ENCODE data around the gene SLC31A1. TPM values are rescaled to one million over a fixed set of nuclear protein-coding genes. Genes with fewer than 3 reads are reported as not detected.

The SLC31A1 gene
- total RNA-seq, 1 experiment from 2014 or later: 17.6 TPM

DNA sequence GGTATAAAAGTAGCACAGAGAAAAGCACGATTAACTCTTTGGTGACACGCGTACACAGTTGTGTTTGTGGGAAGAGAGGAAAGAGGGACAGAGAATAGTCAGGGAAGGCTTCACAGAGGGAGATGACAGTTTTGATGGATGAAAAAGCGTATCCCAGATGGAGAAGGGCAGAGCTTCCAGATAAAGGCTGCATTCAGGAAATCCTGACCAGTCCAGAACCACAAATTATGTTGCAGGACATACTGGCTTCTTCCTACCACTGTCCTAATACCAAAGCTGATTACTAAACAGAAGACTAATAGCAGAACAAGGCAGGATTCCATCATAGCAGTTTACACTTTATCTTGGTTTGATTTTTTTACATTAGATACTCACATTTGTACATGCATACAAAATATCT lies 36.1 kb upstream of the SLC31A1 start:
- DNase-seq (ENCODE audit: low read depth, low spot score) (no peak), ATAC-seq (no peak)
- BruUV-seq (replicated peaks): no TSS peak
- no peak overlapping the region for H3K4me3 ChIP-seq (ENCODE audit: low read depth in 2 of 2, low read length in 2 of 2)
- intact Hi-C loops (cut with micrococcal nuclease; ENCODE audit: unreplicated experiment) (no loop called here), in situ Hi-C loops (cut with HindIII; ENCODE audit: low pct_unique_long_range_greater_than_20kb, low sequenced_read_pairs) (no loop called here)
- peaks cover 11% of the 10 kb centered on the region for H3K36me3 ChIP-seq (ENCODE audit: control insufficient read depth, insufficient read depth, low read length)
- TF ChIP-seq TCF7L2 (IDR thresholded peaks at IDR 0.05; ENCODE audit: low read depth, low read length) (no peak), POLR2AphosphoS5 (IDR thresholded peaks at IDR 0.05; ENCODE audit: low read depth, low read length) (no peak), SIN3A (IDR thresholded peaks at IDR 0.05; ENCODE audit: borderline replicate concordance, insufficient read depth, low read depth, low read length) (no peak)
- TF ChIP-seq, protein P1, sequence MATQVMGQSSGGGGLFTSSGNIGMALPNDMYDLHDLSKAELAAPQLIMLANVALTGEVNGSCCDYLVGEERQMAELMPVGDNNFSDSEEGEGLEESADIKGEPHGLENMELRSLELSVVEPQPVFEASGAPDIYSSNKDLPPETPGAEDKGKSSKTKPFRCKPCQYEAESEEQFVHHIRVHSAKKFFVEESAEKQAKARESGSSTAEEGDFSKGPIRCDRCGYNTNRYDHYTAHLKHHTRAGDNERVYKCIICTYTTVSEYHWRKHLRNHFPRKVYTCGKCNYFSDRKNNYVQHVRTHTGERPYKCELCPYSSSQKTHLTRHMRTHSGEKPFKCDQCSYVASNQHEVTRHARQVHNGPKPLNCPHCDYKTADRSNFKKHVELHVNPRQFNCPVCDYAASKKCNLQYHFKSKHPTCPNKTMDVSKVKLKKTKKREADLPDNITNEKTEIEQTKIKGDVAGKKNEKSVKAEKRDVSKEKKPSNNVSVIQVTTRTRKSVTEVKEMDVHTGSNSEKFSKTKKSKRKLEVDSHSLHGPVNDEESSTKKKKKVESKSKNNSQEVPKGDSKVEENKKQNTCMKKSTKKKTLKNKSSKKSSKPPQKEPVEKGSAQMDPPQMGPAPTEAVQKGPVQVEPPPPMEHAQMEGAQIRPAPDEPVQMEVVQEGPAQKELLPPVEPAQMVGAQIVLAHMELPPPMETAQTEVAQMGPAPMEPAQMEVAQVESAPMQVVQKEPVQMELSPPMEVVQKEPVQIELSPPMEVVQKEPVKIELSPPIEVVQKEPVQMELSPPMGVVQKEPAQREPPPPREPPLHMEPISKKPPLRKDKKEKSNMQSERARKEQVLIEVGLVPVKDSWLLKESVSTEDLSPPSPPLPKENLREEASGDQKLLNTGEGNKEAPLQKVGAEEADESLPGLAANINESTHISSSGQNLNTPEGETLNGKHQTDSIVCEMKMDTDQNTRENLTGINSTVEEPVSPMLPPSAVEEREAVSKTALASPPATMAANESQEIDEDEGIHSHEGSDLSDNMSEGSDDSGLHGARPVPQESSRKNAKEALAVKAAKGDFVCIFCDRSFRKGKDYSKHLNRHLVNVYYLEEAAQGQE (IDR thresholded peaks at IDR 0.05; ENCODE audit: insufficient read depth in 1 of 2, low read depth in 2 of 2, low read length in 1 of 2): no peak
- TF ChIP-seq, protein P2, sequence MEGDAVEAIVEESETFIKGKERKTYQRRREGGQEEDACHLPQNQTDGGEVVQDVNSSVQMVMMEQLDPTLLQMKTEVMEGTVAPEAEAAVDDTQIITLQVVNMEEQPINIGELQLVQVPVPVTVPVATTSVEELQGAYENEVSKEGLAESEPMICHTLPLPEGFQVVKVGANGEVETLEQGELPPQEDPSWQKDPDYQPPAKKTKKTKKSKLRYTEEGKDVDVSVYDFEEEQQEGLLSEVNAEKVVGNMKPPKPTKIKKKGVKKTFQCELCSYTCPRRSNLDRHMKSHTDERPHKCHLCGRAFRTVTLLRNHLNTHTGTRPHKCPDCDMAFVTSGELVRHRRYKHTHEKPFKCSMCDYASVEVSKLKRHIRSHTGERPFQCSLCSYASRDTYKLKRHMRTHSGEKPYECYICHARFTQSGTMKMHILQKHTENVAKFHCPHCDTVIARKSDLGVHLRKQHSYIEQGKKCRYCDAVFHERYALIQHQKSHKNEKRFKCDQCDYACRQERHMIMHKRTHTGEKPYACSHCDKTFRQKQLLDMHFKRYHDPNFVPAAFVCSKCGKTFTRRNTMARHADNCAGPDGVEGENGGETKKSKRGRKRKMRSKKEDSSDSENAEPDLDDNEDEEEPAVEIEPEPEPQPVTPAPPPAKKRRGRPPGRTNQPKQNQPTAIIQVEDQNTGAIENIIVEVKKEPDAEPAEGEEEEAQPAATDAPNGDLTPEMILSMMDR (IDR thresholded peaks at IDR 0.05): no peak
- H3K9me3 ChIP-seq (ENCODE audit: control insufficient read depth, insufficient read depth, low read depth, low read length): no peaks in the 10 kb centered on the region
- H3K27me3 ChIP-seq (ENCODE audit: control insufficient read depth, insufficient read depth, low read length): no peaks in the 10 kb centered on the region
- no peak overlapping the region for H3K27ac ChIP-seq (ENCODE audit: low read length)
- ChIA-PET CTCF (no interaction called here), POLR2A (no interaction called here)
- H3K4me1 ChIP-seq (ENCODE audit: control insufficient read depth, insufficient read depth, low read length): no peaks in the 10 kb centered on the region

DNA sequence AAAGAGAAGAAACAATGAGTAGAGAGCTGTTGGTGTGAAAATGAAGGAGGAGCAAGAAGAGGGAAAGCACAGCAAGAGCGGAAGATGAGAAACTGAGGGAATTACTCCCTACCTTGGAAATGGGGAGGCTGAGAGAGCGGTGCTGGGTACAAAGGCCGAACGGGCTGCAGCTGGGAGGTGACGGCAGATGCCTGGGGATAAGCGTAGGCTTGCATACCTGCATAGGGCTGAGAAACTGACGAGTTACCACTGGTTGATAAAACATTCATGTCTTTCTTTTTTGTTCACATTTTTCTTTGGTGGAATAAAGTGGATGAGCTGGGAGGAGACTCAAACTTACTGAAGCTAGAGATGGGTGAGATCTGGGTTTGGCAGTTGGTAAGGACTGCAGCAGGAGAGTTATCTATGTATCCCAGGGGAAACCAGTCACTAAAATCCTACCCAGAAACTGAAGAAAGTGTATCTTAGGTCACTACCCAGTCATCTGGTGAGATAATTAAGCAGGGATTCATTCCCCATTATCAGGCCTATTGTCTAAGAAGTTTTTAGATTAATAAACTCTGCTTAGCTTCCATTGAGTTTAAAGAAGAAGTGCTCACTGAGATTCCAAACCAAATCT lies 35.1 kb upstream of the SLC31A1 start:
- Histone ChIP-seq H3K4me3 (ENCODE audit: low read depth in 2 of 2, low read length in 2 of 2) (no peak overlapping the region), H3K27me3 (ENCODE audit: control insufficient read depth, insufficient read depth, low read length) (no peaks in the 10 kb centered on the region), H3K9me3 (ENCODE audit: control insufficient read depth, insufficient read depth, low read depth, low read length) (no peaks in the 10 kb centered on the region), H3K4me1 (ENCODE audit: control insufficient read depth, insufficient read depth, low read length) (no peaks in the 10 kb centered on the region), H3K36me3 (ENCODE audit: control insufficient read depth, insufficient read depth, low read length) (peaks cover 14% of the 10 kb centered on the region), H3K27ac (ENCODE audit: low read length) (no peak overlapping the region)
- CTCF ChIA-PET: no interaction called here
- ATAC-seq (no peak), DNase-seq (ENCODE audit: low read depth, low spot score) (no peak)
- TF ChIP-seq SIN3A (IDR thresholded peaks at IDR 0.05; ENCODE audit: borderline replicate concordance, insufficient read depth, low read depth, low read length): no peak
- TF ChIP-seq, protein P1 (IDR thresholded peaks at IDR 0.05; ENCODE audit: insufficient read depth in 1 of 2, low read depth in 2 of 2, low read length in 1 of 2): no peak
- TF ChIP-seq, protein P2 (IDR thresholded peaks at IDR 0.05): no peak
- no peak for TF ChIP-seq TCF7L2 (IDR thresholded peaks at IDR 0.05; ENCODE audit: low read depth, low read length)
- no peak for TF ChIP-seq POLR2AphosphoS5 (IDR thresholded peaks at IDR 0.05; ENCODE audit: low read depth, low read length)
- BruUV-seq (replicated peaks): no TSS peak
- intact Hi-C loops (cut with micrococcal nuclease; ENCODE audit: unreplicated experiment) (no loop called here), in situ Hi-C loops (cut with HindIII; ENCODE audit: low pct_unique_long_range_greater_than_20kb, low sequenced_read_pairs) (no loop called here)
- POLR2A ChIA-PET: no interaction called here

All from Panc1 (cell line).